Transverse colon (tissue), 4 donors: ENCODE results near the gene RAB27B. TPM values are rescaled to one million over a fixed set of nuclear protein-coding genes. Genes with fewer than 3 reads are reported as not detected.

Experiments used
- DNase-seq: peaks from one replicate; pipeline ENCODE4 v3.0.0-alpha.2; 2019
- H3K27ac ChIP-seq, 4 donors: fragments of 200-600 bp; sonication (generic); 2 replicates each; pipeline ENCODE4 v1.5.1; 2016 to 2018; ENCODE audit warnings: inconsistent platforms in 4 of 4
- H3K27me3 ChIP-seq: fragments of 200-600 bp; sonication (generic); 2 replicates; pipeline ENCODE4 v1.5.1; 2017; ENCODE audit warnings: inconsistent platforms
- H3K36me3 ChIP-seq, 4 donors: fragments of 200-600 bp; sonication (generic); 2 replicates each; pipeline ENCODE4 v1.5.1; 2017 to 2019; ENCODE audit warnings: inconsistent platforms in 4 of 4
- H3K4me1 ChIP-seq, 4 donors: fragments of 200-600 bp; sonication (generic); 2 replicates each; pipeline ENCODE4 v1.5.1; 2017 to 2020; ENCODE audit warnings: inconsistent platforms in 4 of 4
- H3K4me3 ChIP-seq, 4 donors: fragments of 200-600 bp; sonication (generic); 1 replicate in 1 of 4; 2 replicates in 3 of 4; pipeline versions ENCODE4 v1.5.1 to v1.6.1; 2017 to 2019; ENCODE audit warnings: inconsistent platforms in 4 of 4
- H3K9me3 ChIP-seq, 2 donors: fragments of 200-600 bp; sonication (generic); 2 replicates each; pipeline ENCODE4 v1.5.1; 2017 to 2019; ENCODE audit warnings: inconsistent platforms in 2 of 2
- CTCF ChIP-seq, 5 experiments: fragments of 200-600 bp in 3 of 5; fragments of 450-650 bp in 2 of 5; sonication (generic) in 3 of 5; IDR thresholded peaks; 1 replicate in 2 of 5; 2 replicates in 3 of 5; pipeline ENCODE4 v1.5.1; 2016 to 2017; ENCODE audit warnings: antibody characterized with exemption in 5 of 5, inconsistent platforms in 3 of 5, mild to moderate bottlenecking in 2 of 5, moderate library complexity in 1 of 5
- EP300 ChIP-seq: sonication (generic); formaldehyde crosslinking; IDR thresholded peaks from one replicate; pipeline ENCODE4 v1.6.1; 2017; ENCODE audit warnings: antibody characterized with exemption, low read depth
- POLR2A ChIP-seq: fragments of 450-650 bp; IDR thresholded peaks from one replicate; pipeline ENCODE4 v1.6.1; 2016; ENCODE audit warnings: antibody characterized with exemption, mild to moderate bottlenecking, moderate library complexity
- POLR2AphosphoS5 ChIP-seq, 3 donors: sonication (generic); formaldehyde crosslinking; IDR thresholded peaks; one replicate each; pipeline ENCODE4 v1.6.1; 2016; ENCODE audit warnings: antibody characterized with exemption in 3 of 3
- WGBS, 2 donors: methylation state at CpG; one replicate each; pipeline ENCODE4 v1.1.5; 2018; ENCODE audit warnings: low coverage in 1 of 2; 5-methylcytosine and 5-hydroxymethylcytosine counted together
- in situ Hi-C, 4 donors: fragments of 200-750 bp; cut with MboI; loops; one replicate each; pipeline versions ENCODE4 v1.15.0 to v1.15.1; 2017; ENCODE audit warnings: low sequenced_read_pairs in 3 of 4, low pct_ligation_motif_present in 1 of 4, low pct_unique_long_range_greater_than_20kb in 1 of 4
- intact Hi-C: fragments of 100-400 bp; cut with DNase I; formaldehyde crosslinking; loops from one replicate; pipeline ENCODE4 v1.15.1; 2023; ENCODE audit warnings: low total_unique reads
- total RNA-seq, 4 donors: library from RNA; depleted of rRNA; stranded (reverse); fragments of >200 nt; gene quantifications; one replicate each; pipeline ENCODE4 v1.1.0, GENCODE V29; 2016

The RAB27B gene
- total RNA-seq, 4 donors from 2014 or later: 1.2 to 6.0 (median 3.5) TPM

DNA sequence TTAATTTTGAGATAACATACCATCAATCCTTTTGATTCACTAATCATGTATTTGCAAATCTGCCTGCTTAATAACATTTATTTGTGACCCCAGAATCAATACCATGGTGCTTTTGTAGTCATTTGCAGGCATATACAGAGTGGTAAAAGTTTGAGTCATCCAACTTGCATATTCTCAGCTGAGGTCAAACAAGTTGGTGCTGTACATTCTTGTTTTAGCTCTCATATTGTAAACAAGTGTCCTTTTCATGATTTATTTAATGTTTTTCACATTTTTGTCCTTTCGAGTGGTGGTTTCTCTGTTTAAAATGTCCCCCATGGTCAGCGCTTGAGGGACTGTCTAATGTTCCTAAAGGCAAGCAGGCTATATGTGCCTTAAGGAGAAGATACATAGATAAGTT lies 17.5 kb downstream of the RAB27B start:
- TF ChIP-seq CTCF (IDR thresholded peaks at IDR 0.05) (no peak), EP300 (no peak), POLR2A (no peak), POLR2AphosphoS5 (IDR thresholded peaks at IDR 0.05) (no peak)

DNA sequence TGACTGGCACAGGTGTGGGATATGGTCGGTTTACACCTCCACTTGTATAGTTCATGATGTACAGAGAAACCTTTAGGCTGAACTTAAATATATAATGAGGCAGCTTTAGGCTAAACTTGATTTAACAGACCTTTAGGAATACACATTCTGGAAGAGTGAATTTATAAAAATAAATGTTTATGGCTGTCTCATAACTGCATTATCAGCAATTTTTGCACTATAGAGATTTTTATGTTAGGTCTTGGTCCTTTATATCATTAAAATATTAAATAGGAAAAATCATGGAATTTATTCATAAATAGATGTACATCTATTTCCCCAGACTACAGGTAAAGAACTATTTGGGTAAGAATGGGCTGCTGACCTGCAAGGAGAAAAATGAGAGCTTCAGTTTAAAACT lies 19.8 kb downstream of the RAB27B start:
- in situ Hi-C loops (no loop called here), intact Hi-C loops (no loop called here)
- WGBS, 2 donors: 79% methylated on average over 1 of the region's 1 CpG; no CpG with 5 or more reads in 1 of the 2 donors
- TF ChIP-seq EP300: no peak
- TF ChIP-seq CTCF (IDR thresholded peaks at IDR 0.05): no peak
- no peak for TF ChIP-seq POLR2A
- TF ChIP-seq POLR2AphosphoS5 (IDR thresholded peaks at IDR 0.05): no peak
- H3K27ac ChIP-seq: no peak overlapping the region
- no peaks in the 10 kb centered on the region for H3K27me3 ChIP-seq
- no peaks in the 10 kb centered on the region for H3K4me1 ChIP-seq
- no peak overlapping the region for H3K4me3 ChIP-seq
- no peaks in the 10 kb centered on the region for H3K36me3 ChIP-seq
- no peak for DNase-seq
- no peaks in the 10 kb centered on the region for H3K9me3 ChIP-seq

More for the DNA sequence above, 17.5 kb downstream of the RAB27B start:
- H3K36me3 ChIP-seq: no peaks in the 10 kb centered on the region
- H3K9me3 ChIP-seq: no peaks in the 10 kb centered on the region
- no peak overlapping the region for H3K4me3 ChIP-seq
- WGBS, 2 donors: 32 to 35% methylated on average over 2 of the region's 2 CpGs
- no peaks in the 10 kb centered on the region for H3K4me1 ChIP-seq
- no peak overlapping the region for H3K27ac ChIP-seq
- in situ Hi-C loops (no loop called here), intact Hi-C loops (no loop called here)
- H3K27me3 ChIP-seq: no peaks in the 10 kb centered on the region
- DNase-seq: no peak

DNA sequence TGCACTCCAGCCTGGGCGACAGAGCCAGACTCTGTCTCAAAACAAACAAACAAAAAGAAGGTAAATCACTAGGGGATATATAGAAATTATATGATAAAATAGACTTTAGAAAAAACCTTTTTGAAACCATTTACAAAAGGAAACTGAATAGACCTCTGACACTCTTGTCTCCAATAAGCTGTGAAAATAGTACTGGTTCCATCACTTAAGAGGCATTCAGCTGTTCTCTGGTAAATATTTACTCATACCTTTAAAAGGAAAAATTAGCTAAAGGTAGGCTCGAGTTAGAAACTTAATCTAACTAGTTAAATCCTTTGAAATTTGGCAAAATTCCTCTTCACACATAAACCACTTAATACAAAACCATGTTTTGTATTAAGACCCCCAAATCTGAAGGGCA lies 21.4 kb downstream of the RAB27B start:
- no peak for TF ChIP-seq EP300
- no peak for TF ChIP-seq POLR2AphosphoS5 (IDR thresholded peaks at IDR 0.05)
- TF ChIP-seq POLR2A: no peak
- TF ChIP-seq CTCF (IDR thresholded peaks at IDR 0.05): no peak
- WGBS, 2 donors: 59% methylated on average over 2 of the region's 2 CpGs
- in situ Hi-C loops (no loop called here), intact Hi-C loops (no loop called here)
- DNase-seq: no peak
- Histone ChIP-seq H3K4me3 (no peak overlapping the region), H3K9me3 (no peaks in the 10 kb centered on the region), H3K27me3 (no peaks in the 10 kb centered on the region), H3K27ac (no peak overlapping the region), H3K36me3 (no peaks in the 10 kb centered on the region), H3K4me1 (no peaks in the 10 kb centered on the region)

- Histone ChIP-seq H3K4me3 (no peak overlapping the region), H3K27me3 (no peaks in the 10 kb centered on the region), H3K9me3 (no peaks in the 10 kb centered on the region), H3K4me1 (no peaks in the 10 kb centered on the region), H3K36me3 (no peaks in the 10 kb centered on the region), H3K27ac (no peak overlapping the region)
- in situ Hi-C loops (no loop called here), intact Hi-C loops (no loop called here)
- DNase-seq: no peak
- TF ChIP-seq POLR2A (no peak), POLR2AphosphoS5 (IDR thresholded peaks at IDR 0.05) (no peak), CTCF (IDR thresholded peaks at IDR 0.05) (no peak), EP300 (no peak)
- WGBS, 2 donors: 89 to 100% methylated on average over 3 of the region's 3 CpGs
Observed at GRCh38 chr18:54850598-54850997, 22.3 kb downstream of the RAB27B start.
